NCI-H524 (cell line): ENCODE results near the gene ARMC2.

Source experiments
- DNase-seq, 2 experiments: peaks; one replicate each; lab custom pipeline; 2025; lab: John Stamatoyannopoulos, UW

The ARMC2 gene

GRCh38 chr6:108988296-108988695, 140.1 kb downstream of the ARMC2 start:
- no peak for DNase-seq

GRCh38 chr6:108988765-108989164, 140.5 kb downstream of the ARMC2 start:
- DNase-seq, result no peak

- DNase-seq, result no peak
Observed at GRCh38 chr6:108989700-108990099, 141.5 kb downstream of the ARMC2 start.

- DNase-seq, result no peak
Observed at GRCh38 chr6:108993876-108994275, 145.7 kb downstream of the ARMC2 start.

- DNase-seq, result no peak
Observed at GRCh38 chr6:108995296-108995695, 147.1 kb downstream of the ARMC2 start.

GRCh38 chr6:108996208-108996607, 148.0 kb downstream of the ARMC2 start:
- DNase-seq, result no peak

- no peak for DNase-seq
Observed at GRCh38 chr6:108998485-108998884, 150.3 kb downstream of the ARMC2 start.

- DNase-seq, result no peak
Observed at GRCh38 chr6:108999428-108999827, 151.2 kb downstream of the ARMC2 start.

GRCh38 chr6:109000289-109000688, 152.1 kb downstream of the ARMC2 start:
- no peak for DNase-seq

- no peak for DNase-seq
Observed at GRCh38 chr6:109001291-109001894, 153.2 kb downstream of the ARMC2 start.

- DNase-seq, result no peak
Observed at GRCh38 chr6:109002051-109002697, 154.0 kb downstream of the ARMC2 start.

GRCh38 chr6:109002882-109003281, 154.7 kb downstream of the ARMC2 start:
- no peak for DNase-seq

GRCh38 chr6:109006818-109007217, 158.6 kb downstream of the ARMC2 start:
- no peak for DNase-seq

- DNase-seq, result no peak
Observed at GRCh38 chr6:109007521-109007920, 159.3 kb downstream of the ARMC2 start.

- no peak for DNase-seq
Observed at GRCh38 chr6:109008054-109008453, 159.8 kb downstream of the ARMC2 start.

GRCh38 chr6:109008537-109009235, 160.5 kb downstream of the ARMC2 start:
- DNase-seq, result peak; percentile 30 to 54

- peak; percentile 56 to 88 for DNase-seq
Observed at GRCh38 chr6:109009236-109009961, 161.2 kb downstream of the ARMC2 start.

GRCh38 chr6:109009962-109010704, 161.9 kb downstream of the ARMC2 start:
- no peak for DNase-seq

- no peak for DNase-seq
Observed at GRCh38 chr6:109010705-109011102, 162.5 kb downstream of the ARMC2 start.

GRCh38 chr6:109013656-109014305, 165.6 kb downstream of the ARMC2 start:
- DNase-seq, result no peak

- DNase-seq, result no peak
Observed at GRCh38 chr6:109014606-109015005, 166.4 kb downstream of the ARMC2 start.
